ENCODE measurements around the gene BCL2. TPM values are rescaled to one million over a fixed set of nuclear protein-coding genes. Genes with fewer than 3 reads are reported as not detected.

BCL2 gene
- polyA plus RNA-seq, 1 of the 3 experiments (the other 2 are of a cell fraction): 1.5 TPM

GRCh38 chr18:63140997-63141777 lies 178.4 kb downstream of the BCL2 start:
- POLR2A ChIA-PET: no interaction called here
- no peaks in the 10 kb centered on the region for H3K79me2 ChIP-seq (ENCODE audit: insufficient read depth)
- no peak overlapping the region for H3K4me3 ChIP-seq (ENCODE audit: low read depth in 2 of 2, low read length in 1 of 2)
- H3K4me1 ChIP-seq (ENCODE audit: control insufficient read depth in 1 of 2, insufficient read depth in 2 of 2, low read depth in 1 of 2, low read length in 1 of 2): peaks cover 0 to 31% of the 10 kb centered on the region in 2 experiments; a peak in 2 of 4 replicates
- 93% methylated on average over 13 of the region's 13 CpGs for WGBS (ENCODE audit: low lambda C conversion rate)
- H2AFZ ChIP-seq (ENCODE audit: low read depth): no peak overlapping the region
- no peak for TF ChIP-seq RAD21 (IDR thresholded peaks at IDR 0.05; ENCODE audit: low read length)
- no peak for TF ChIP-seq MXI1 (IDR thresholded peaks at IDR 0.05; ENCODE audit: low read depth, low read length)
- TF ChIP-seq MEF2A (IDR thresholded peaks at IDR 0.05; ENCODE audit: borderline replicate concordance, low read depth): no peak
- no peak for TF ChIP-seq NFIC (IDR thresholded peaks at IDR 0.05; ENCODE audit: borderline replicate concordance)
- TF ChIP-seq ZBTB33 (IDR thresholded peaks at IDR 0.05; ENCODE audit: borderline replicate concordance, low read depth): no peak
- no peak for TF ChIP-seq EZH2phosphoT487 (IDR thresholded peaks at IDR 0.05; ENCODE audit: borderline replicate concordance, low read depth)
- TF ChIP-seq PBX3 (IDR thresholded peaks at IDR 0.05): no peak
- TF ChIP-seq USF1 (IDR thresholded peaks at IDR 0.05; ENCODE audit: borderline replicate concordance, low read depth): no peak
- no peak for TF ChIP-seq SMC3 (IDR thresholded peaks at IDR 0.05; ENCODE audit: low read depth, low read length)
- no peak for TF ChIP-seq NRF1 (IDR thresholded peaks at IDR 0.05; ENCODE audit: low read depth, low read length)
- TF ChIP-seq MAX (IDR thresholded peaks at IDR 0.05; ENCODE audit: low read depth): no peak
- H3K27me3 ChIP-seq (ENCODE audit: insufficient read depth): no peaks in the 10 kb centered on the region
- H3K4me2 ChIP-seq: no peak overlapping the region
- no peaks in the 10 kb centered on the region for H3K36me3 ChIP-seq (replicated peaks in 1 of 2; ENCODE audit: control insufficient read depth in 1 of 2, insufficient read depth in 2 of 2, low read length in 1 of 2)
- CTCF ChIA-PET: interaction anchor here (0.9 to 2.4 kb wide), 5 partner anchors 10 to 182 kb away, joined by 3 to 15 read pairs (median 3); no protein-coding TSS in a partner anchor
- H3K9me2 ChIP-seq: no peaks in the 10 kb centered on the region
- H3F3A ChIP-seq (replicated peaks; ENCODE audit: insufficient read depth): no peaks in the 10 kb centered on the region
- no peak for DNase-seq
- no peaks in the 10 kb centered on the region for H4K20me1 ChIP-seq (ENCODE audit: insufficient read depth)
- peak overlapping the region in 1 of 2 experiments; percentile 90; a peak in 2 of 4 replicates for H3K27ac ChIP-seq (ENCODE audit: low read depth in 2 of 2, low read length in 1 of 2)
- H3K9ac ChIP-seq: no peak overlapping the region
- H3K9me3 ChIP-seq: no peaks in the 10 kb centered on the region

- no peak overlapping the region for H2AFZ ChIP-seq (ENCODE audit: low read depth)
- H3K9ac ChIP-seq: no peak overlapping the region
- H3K79me2 ChIP-seq (ENCODE audit: insufficient read depth): no peaks in the 10 kb centered on the region
- CTCF ChIA-PET: interaction anchor here (1.8 to 3.9 kb wide), 3 partner anchors 118 to 183 kb away, joined by 6 to 20 read pairs (median 11); no protein-coding TSS in a partner anchor
- no peaks in the 10 kb centered on the region for H3K36me3 ChIP-seq (replicated peaks in 1 of 2; ENCODE audit: control insufficient read depth in 1 of 2, insufficient read depth in 2 of 2, low read length in 1 of 2)
- POLR2A ChIA-PET: no interaction called here
- WGBS (ENCODE audit: low lambda C conversion rate): 86% methylated on average over 3 of the region's 3 CpGs
- H4K20me1 ChIP-seq (ENCODE audit: insufficient read depth): no peaks in the 10 kb centered on the region
- H3K27ac ChIP-seq (ENCODE audit: low read depth in 2 of 2, low read length in 1 of 2): no peak overlapping the region
- H3K9me3 ChIP-seq: no peaks in the 10 kb centered on the region
- no peak overlapping the region for H3K4me2 ChIP-seq
- no peaks in the 10 kb centered on the region for H3F3A ChIP-seq (replicated peaks; ENCODE audit: insufficient read depth)
- peaks cover 0 to 31% of the 10 kb centered on the region in 2 experiments; a peak in 2 of 4 replicates for H3K4me1 ChIP-seq (ENCODE audit: control insufficient read depth in 1 of 2, insufficient read depth in 2 of 2, low read depth in 1 of 2, low read length in 1 of 2)
- no peaks in the 10 kb centered on the region for H3K27me3 ChIP-seq (ENCODE audit: insufficient read depth)
- no peak overlapping the region for H3K4me3 ChIP-seq (ENCODE audit: low read depth in 2 of 2, low read length in 1 of 2)
- no peak for DNase-seq
- H3K9me2 ChIP-seq: no peaks in the 10 kb centered on the region
- TF ChIP-seq FOXJ3 (CRISPR knock-in tag; IDR thresholded peaks at IDR 0.05) (no peak), FOXM1 (IDR thresholded peaks at IDR 0.05; ENCODE audit: low read depth) (no peak), EP300 (IDR thresholded peaks at IDR 0.05; ENCODE audit: borderline replicate concordance in 1 of 2, low read depth in 1 of 2, low read length in 1 of 2) (no peak), RFX5 (IDR thresholded peaks at IDR 0.05; ENCODE audit: low read length) (no peak), ELF1 (IDR thresholded peaks at IDR 0.05) (no peak), TEAD4 (IDR thresholded peaks at IDR 0.05; ENCODE audit: borderline replicate concordance, insufficient read depth) (no peak), REST (IDR thresholded peaks at IDR 0.05; ENCODE audit: low read depth, low read length) (no peak), RAD21 (IDR thresholded peaks at IDR 0.05; ENCODE audit: low read length) (no peak), YY1 (IDR thresholded peaks at IDR 0.05; ENCODE audit: low read depth) (no peak)
Observed at GRCh38 chr18:63140038-63140450, 179.5 kb downstream of the BCL2 start.

Measured in SK-N-SH (cell line).